GM19351 (cell line): ENCODE data around the gene CNOT3.
A peak's percentile ranks its signal among the peaks of the same experiment; 100 is the strongest.

Source experiments
- ATAC-seq: cut with Tn5 transposase; IDR thresholded peaks from one replicate; pipeline ENCODE4 v1.9.1; 2021; ENCODE audit warnings: mild to moderate bottlenecking, moderate library complexity; ENCODE audit not compliant: unreplicated experiment

Gene CNOT3

DNA sequence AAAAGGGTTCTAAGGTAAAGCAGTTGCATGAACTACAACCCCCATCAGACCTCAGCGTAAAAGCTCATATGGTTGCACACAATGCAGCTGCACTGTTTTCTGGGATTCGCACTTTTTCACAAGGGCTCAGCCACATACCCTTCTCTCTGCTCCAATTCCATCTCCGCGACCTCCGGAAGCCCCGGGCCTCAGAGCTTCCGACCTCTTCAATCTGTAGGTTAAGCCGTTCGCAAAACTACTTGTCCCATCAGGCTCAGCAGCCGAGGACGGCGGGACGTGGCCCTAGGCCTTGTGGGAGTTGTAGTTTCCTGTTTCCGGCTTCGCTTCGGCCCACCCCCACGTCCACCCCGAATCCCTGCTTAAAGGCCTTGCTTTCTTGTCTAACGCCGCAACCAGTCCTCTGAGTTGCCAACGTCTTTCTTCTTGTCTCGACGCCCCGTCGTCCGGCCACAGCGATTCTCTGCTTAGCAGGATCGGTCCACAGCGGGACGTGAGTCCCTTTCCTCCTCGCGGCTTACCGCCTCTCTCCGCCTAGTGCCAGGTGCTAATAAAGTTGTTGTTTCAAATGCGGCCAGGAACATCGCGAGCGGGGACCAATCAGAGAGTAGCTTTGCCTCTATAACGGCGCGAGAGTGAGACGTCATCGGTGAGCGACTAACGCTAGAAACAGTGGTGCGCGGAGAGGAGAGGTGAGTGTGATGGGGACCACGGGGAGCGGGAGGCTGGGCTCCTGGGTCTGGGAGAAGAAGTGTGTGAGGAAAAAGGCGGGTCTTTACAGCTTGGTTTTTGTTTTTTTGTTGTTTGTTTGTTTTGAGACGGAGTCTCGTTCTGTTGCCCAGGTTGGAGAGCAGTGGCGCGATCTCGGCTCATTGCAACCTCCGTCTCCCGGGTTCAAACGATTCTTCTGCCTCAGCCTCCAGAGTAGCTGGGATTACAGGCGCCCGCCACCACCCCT, 22.2 kb upstream of the CNOT3 start, which contains the start of the genes PRPF31 and TFPT:
Gene PRPF31, plus strand, starts transcription at position 646 of the 955 bp plus-strand sequence. CDS start 2,525 bp downstream, outside the sequence.
Gene TFPT, minus strand, starts transcription at position 549 of the 955 bp plus-strand sequence. Its CDS starts 388 bp downstream, at position 161.
- ATAC-seq = peak; percentile 86

DNA sequence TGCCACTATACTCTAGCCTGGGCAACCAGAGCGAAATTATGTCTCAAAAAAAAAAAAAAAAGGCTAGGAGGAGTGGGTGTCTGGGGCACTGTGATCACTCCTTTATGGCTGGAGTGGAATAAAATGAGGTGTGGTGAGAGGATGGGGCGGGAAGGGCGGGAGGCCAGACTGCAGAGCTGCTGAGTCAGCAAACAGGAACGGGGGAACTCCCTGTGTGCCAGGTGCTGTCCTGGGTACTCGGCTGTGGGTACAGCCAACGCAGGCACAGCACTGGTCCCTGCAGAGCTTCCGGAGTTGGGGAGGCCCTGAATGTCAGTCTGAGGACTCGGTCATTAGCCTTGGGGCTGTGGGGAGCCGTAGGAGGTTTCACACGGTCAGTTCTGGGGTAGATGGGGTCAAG, 16.3 kb upstream of the CNOT3 start:
- no peak for ATAC-seq

GRCh38 chr19:54123682-54124081, 13.9 kb upstream of the CNOT3 start:
- no peak for ATAC-seq

- ATAC-seq = no peak
Observed at GRCh38 chr19:54124393-54124792, 13.2 kb upstream of the CNOT3 start.

GRCh38 chr19:54125713-54126112, 11.8 kb upstream of the CNOT3 start:
- ATAC-seq = no peak

- no peak for ATAC-seq
Observed at GRCh38 chr19:54127688-54128440, 9.7 kb upstream of the CNOT3 start.

GRCh38 chr19:54128441-54128725, 9.2 kb upstream of the CNOT3 start:
- no peak for ATAC-seq

DNA sequence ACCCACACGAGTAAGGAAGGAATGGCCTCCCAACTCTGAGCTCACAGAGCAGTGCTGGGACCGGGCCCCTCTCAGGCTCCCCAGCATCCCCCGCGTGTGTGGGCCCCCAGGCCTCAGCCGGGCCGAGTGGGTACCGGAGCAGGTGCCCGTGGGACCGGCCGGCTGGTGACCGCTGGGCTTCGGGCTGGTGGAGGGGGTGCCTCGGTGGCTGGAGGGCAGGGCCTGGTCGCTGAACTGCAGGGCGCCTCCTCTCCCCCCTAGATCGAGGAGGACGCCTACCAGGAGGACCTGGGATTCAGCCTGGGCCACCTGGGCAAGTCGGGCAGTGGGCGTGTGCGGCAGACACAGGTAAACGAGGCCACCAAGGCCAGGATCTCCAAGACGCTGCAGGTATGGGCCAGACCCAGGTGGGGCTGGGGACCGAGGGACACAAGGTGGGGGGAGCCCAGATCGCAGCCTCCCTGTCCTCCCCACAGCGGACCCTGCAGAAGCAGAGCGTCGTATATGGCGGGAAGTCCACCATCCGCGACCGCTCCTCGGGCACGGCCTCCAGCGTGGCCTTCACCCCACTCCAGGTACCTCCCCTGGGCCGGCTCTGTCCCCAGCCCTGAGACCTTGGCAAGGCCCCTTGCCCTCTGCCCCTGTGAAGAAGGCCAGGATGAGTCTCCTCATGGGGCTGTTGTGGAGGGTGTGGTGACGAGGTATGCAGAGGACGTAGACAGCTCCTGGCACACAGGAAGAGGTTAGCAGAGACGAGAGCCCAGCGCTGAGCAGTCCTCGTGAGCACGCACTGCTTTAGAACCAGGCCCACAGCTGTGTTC, 8.6 kb upstream of the CNOT3 start:
- no peak for ATAC-seq

- no peak for ATAC-seq
Observed at GRCh38 chr19:54129617-54129996, 8.0 kb upstream of the CNOT3 start.

- ATAC-seq = no peak
Observed at GRCh38 chr19:54133312-54133956, 4.1 kb upstream of the CNOT3 start.

GRCh38 chr19:54133957-54134590, 3.5 kb upstream of the CNOT3 start:
- no peak for ATAC-seq

DNA sequence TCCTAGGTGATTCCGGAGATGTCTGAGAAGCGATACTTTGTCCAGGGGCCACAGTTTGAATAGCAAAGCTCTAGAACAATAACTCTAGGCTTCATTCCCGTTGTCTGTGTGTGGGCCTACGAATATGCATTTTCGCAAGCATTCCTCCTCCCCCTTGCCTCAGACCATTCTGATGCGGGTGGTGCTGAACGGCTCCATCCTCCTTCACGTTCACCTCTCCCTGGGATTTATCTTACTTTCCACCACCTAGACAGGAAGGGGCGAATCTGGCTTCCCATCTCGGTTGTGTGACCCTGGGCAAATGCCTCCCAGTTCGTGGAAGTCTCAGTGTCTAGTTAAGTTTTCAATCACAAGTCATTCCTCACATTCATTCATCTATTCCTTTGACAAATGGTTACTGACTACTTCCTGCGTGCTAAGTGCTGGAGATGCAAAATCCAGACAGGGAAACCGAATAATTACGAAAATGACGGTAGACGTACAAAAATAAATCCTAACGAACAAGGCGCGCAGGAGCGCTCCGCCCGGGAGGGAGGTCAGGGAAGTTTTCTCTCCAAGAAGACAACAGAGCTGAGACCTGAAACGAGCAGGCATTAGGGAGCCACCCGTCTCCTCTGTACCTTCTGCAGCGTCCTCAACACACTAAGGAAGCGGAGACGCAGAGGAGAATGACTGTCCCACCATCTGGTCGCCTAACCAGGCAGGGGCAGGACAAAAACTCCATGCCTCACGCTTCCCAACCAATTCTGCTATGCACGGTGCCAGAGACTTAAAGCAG, 1.3 kb upstream of the CNOT3 start:
- ATAC-seq = no peak

DNA sequence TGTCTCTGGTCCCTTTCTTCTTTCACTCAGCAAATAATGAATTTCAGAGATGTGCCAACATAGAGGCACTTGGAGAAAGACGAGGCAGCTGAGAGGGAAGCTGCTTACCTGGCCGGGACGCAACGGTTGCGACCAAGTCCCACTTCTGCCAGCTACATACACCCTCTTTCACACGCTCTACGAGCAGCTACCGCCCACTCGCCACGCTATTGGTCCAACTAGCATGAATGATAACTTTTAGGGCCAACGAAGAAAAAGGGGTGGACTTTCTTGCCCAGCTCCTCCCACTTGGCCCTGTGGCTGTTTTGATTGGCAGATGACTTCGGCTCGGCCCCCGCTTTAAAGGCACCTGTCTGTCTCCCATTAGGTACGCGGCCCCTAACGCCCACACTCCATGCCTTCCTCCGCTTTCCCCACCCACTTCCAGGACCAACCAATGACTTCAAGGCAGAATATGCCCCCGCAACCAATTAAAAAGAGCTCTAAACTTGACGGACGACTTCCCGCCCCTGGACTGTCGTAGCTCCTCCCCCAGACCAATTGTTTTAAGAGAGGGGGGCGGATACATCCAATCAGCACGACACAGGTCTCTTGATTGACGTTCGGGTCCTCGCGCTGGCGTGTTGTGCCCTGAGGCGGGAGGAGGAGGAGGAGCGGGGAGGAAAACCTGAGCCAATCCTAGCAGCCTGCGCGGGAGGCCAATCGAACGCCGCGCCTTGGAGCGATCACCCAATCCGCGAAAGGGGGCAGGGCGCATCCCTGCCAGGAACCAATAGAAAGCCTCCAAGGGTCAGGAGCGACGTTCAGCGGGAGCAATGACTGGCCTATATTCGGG, 481 bp upstream of the CNOT3 start:
- peak; percentile 73 for ATAC-seq

- no peak for ATAC-seq
Observed at GRCh38 chr19:54138489-54139256, 1.1 kb downstream of the CNOT3 start.

- ATAC-seq = no peak
Observed at GRCh38 chr19:54141356-54141755, 3.8 kb downstream of the CNOT3 start.

DNA sequence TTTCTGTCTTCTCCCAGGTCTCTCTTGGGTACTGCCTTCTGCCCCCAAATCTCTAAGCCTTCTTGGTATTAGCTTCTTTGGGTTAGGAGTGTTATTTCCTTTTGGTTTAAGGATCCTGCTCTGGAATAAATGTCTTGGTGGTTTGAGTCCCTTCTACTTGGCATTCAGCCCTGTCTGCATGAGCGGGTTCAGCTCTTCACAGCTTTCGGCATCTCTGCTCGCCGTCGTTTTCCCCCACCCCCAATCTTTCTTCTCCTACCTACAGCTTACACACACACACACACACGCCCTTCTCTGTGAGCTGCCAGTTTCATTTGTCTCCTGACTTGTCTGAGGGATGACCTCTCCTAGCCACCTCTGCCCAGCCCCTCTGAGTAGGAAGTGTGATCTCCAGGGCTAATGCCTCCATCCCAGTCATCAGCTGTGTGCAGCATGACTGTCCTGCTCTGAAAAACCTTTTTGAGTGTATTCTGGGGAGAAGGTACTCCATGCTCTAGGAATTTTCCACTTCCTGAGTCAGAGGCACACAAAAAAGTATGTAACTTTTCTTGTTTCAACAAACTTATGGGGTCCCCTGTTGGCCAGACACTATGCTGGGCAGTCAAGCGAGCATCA, 4.7 kb downstream of the CNOT3 start:
- ATAC-seq = no peak

GRCh38 chr19:54145541-54146158, 8.1 kb downstream of the CNOT3 start:
- ATAC-seq = no peak
